Hematopoietic multipotent progenitor cell treated with erythropoietin and hydrocortisone succinate and interleukin-3 and kit ligand, for 17 days (in vitro differentiated cells): Measurements from ENCODE around the gene CCDC159.
A peak's percentile ranks its signal among the peaks of the same experiment; 100 is the strongest.
"Not testable (repeated sequence)": the region's sequence is repeated elsewhere in the genome, so short reads cannot be mapped to it uniquely, and the experiment has no call there.

ENCODE experiments used
- DNase-seq: peaks from one replicate; pipeline ENCODE4 v3.0.0-alpha.2; 2015; ENCODE audit warnings: low spot score

The CCDC159 gene, protein sequence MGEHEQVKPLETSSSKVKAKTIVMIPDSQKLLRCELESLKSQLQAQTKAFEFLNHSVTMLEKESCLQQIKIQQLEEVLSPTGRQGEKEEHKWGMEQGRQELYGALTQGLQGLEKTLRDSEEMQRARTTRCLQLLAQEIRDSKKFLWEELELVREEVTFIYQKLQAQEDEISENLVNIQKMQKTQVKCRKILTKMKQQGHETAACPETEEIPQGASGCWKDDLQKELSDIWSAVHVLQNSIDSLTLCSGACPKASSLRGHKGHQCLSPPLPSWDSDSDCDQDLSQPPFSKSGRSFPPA

DNA sequence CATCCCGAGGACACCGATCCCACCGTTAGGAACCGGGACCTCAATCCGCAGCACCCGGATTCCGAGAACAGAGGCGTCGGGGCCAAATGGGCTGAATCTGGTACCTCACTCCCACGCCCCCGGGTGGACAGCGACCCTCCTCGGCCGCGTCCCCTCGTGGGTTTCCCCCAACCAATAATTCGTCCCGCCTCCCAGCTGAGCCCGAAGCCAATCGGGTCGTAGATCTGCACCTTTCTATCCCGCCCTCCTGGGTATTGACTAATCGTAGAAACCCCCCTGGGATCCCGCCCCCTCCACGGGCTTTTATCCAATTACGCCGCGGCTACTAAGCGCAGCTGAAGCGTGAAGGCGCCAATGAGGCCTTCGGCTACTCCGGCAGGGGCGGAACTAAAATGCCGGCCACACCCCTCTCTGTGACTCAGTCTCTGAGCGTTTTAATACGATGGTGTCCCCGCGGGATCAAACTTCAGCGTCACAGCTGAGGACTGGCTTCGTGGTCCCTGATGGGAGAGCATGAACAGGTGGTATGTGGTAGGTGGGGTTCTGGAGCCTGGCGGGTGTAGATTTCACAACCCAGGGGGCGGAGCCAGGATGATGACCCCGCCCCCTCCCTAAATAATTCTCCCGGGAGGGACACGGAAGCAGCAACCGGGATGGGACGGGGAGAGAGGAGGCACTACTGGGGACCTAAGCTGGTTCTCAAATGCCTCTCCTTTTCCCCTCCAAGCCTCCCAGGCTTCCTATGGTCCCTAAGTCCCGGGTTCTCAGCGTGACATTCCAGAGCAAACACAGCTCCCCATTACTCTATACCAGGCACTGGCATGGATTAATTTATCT is at the start of gene CCDC159, which contains the start of gene TMEM205:
CCDC159 (plus strand) TSS at position 416 of the 837 bp plus-strand sequence; CDS start at position 504, 88 bp downstream.
TMEM205 (minus strand) TSS at position 165 of the 837 bp plus-strand sequence. CDS start 649 bp downstream, outside the sequence.
- peak; percentile 97 for DNase-seq

DNA sequence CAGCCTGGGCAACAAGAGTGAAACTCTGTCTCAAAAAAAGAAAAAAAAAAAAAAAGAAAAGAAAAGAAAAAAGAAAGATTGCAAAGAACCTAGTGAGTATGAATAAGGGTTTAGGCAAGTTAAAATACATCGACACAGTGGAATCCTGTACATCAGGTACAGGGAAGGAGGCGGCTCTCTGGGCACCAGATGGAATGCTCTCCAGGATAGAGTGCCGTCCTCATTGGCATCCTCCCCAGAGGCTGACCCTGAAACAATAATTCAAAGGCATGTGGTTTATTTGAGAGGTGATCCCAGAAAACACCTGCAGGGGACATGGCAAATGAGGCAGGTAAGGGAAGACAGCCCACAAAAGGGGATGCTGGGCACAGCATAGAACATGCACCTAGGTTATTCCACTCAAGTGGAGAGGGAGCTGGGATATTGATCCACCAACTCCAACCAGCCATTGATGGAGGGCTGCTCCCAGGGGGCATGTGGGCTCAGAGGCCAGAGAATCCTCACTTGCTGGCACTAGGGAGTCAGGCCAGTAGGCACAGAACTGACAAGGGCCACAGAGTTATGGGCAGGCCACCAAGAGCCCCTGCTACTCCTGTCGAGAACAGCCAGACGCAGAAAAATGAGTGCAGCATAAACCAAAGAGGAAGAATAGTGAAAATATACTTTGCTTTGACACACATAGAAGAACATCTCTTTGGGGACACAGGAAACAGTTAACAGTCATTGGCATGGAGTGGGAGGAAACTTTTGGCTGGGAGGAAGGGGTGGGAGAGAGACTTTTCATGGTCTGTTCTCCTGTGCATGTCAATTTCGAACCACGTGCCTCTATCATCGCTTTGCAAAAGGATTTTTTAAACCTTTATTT is 46.1 kb upstream of the CCDC159 start:
- DNase-seq: no peak

DNA sequence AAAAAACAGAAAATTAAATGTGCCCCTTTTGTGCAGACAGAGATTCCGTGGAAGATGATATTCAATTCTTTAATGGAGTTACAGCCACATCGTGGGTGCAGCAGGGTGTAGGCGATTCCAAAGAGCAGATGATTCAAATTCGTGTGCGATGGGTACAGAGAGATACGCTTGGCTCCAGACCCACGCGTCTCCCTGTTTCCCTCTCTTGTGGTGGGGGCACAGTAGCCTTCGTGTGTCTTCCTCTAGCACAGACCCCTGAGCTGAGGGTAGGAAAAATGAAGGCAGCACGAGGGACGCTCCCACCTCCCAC is 45.6 kb upstream of the CCDC159 start:
- no peak for DNase-seq

DNA sequence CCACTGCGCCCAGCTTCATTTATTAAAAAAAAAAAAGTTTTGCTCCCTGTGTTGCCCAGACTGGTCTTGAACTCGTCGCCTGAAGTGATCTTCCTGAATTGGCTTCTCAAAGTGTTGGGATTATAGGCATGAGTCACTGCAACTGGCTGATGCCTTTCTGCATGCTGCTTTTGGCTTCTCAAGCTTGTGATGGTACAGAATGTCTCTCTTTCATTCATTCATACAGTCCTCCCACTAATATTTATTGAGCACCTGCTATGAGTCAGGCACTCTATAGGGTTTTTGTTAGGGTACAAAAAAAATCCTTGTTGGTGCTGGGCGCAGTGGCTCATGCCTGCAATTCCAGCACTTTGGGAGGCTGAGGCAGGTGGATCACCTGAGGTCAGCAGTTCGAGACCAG is 41.4 kb upstream of the CCDC159 start:
- no peak for DNase-seq

DNA sequence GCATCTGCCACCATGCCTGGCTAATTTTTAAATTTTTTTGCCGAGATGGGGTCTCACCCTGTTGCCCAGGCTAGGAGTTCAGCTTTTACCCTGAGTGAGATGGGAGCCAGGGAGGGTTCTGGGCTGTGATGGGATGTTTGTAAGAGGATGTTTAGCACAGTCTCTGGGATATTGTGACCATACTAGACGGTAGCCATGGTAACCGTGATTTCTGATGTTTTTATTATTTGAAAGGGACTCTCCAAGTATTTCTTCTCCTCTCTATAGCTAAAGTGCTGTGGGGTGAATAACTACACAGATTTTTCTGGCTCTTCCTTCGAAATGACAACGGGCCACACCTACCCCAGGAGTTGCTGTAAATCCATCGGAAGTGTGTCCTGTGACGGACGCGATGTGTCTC is 40.0 kb upstream of the CCDC159 start:
- DNase-seq: no peak

DNA sequence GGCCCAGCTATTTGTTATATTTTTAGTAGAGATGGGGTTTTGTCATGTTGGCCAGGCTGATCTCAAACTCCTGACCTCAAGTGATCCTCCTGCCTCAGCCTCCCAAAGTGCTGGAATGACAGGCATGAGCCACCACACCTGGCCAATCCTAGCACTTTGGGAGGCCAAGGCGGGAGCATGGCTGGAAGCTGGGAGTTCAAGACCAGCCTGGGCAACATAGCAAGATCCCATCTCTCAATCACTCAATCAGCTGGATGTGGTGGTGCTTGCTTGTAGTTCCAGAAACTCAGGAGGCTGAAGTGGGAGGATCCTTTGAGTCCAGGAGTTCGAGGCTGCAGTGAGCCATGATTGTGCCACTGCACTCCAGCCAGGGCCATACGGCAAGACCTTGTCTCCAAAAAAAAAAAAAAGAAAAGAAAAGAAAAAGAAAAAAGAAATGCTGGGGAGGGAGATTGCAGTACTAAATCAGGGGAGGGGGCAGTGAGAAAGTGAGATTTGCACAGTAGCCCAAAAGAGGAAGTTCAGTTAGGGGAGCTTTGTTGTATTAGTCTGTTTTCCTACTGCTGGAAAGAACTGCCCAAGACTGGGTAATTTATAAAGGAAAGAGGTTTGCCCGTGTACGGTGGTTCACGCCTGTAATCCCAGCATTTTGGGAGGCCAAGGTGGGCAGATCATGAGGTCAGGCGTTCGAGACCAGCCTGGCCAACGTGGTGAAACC is 25.9 kb upstream of the CCDC159 start:
- DNase-seq: not testable (repeated sequence)

DNA sequence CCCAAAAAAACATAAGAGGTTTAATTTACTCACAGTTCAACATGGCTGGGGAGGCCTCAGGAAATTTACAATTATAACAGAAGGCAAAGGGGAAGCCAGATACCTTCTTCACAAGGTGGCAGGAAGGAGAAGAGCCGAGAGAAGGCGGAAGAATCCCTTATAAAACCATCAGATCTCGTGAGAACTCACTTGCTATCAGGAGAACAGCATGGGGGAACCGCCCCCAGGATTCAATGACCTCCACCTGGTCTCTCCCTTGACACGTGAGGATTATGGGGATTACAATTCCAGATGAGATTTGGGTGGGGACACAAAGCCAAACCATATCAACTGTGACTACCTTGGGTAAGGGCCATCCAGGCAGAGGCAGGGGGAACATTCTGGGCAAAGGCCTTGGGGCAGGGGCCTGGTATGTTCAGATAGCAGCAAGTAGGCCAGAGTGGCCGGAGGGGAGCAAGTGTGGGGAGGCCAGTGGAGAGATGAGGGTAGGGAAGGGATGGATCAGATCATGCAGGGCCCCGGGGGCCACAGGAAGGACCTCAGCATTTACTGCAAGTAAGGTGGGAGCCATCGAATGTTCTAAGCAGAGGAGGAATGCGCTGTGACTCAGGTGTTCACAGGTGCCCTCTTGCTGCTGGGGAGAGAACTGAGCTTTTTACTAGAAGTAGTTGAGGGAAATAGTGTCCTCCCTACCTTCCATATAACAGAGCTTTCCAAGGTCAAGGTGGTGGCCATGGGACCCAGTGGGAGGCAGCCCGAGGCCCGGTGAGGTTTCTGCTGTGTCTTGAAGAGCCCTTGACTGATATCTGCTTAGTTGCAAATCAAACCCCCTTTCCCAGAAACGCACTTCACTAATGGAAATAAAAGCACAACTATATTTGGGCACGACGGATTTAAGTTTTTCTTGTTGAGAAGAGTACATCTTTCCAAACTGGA is 24.9 kb upstream of the CCDC159 start:
- no peak for DNase-seq

DNA sequence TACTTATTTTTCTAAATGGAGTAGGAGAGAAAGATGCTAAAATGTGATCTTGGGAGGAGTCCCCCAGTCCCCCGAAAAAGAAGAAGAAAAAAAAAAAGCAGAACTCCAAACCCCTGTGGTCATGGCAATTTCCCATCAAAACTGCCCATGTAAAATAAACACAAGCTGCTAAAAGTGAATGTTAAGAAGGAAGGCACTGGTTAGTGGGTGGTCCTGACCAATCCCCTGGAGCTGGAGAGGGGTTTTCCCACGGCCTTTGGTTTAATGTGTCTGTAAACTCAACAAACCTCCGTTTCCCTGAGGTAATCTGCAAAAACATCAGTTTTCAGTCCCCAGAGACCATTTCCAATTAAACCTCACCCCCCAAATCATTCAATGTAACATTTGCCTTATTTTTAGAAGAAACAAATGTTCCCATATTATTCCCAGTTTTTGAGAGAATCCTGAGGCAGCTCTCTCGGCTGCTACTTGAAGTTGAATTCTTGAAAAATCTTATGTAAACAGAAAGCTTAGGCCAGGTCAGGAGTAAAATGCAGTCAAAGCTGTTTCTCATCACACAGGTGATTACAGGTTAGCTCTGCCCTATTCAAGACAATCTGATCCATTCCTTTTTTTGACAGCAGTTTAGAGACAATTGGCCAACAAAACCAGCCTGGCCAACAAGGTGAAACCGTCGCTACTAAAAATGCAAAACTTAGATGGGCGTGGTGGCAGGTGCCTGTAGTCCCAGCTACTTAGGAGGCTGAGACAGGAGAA is 23.9 kb upstream of the CCDC159 start:
- DNase-seq: no peak

DNA sequence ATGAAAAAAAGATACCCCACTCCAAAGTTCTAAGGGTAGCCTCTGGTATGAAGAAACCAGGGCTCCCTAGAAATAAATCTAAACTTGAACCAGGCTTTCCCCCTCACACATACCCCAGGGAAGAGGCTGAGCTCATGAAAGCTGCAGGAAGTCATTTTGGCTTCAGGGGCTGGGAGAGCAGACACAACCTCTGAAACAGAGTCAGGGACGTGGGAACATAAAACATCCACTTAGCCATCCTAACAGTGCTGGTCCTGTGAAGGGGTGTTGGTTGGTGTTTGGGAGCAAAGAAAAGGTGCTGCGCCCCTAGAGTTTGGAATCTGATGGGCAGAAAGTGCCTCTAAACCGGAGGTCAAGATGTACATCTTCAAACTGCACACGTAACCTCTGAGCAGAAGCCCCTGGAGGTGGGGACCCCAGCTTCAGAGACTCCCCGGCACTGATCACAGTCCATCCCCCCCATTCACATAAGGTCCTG is 22.7 kb upstream of the CCDC159 start:
- no peak for DNase-seq

DNA sequence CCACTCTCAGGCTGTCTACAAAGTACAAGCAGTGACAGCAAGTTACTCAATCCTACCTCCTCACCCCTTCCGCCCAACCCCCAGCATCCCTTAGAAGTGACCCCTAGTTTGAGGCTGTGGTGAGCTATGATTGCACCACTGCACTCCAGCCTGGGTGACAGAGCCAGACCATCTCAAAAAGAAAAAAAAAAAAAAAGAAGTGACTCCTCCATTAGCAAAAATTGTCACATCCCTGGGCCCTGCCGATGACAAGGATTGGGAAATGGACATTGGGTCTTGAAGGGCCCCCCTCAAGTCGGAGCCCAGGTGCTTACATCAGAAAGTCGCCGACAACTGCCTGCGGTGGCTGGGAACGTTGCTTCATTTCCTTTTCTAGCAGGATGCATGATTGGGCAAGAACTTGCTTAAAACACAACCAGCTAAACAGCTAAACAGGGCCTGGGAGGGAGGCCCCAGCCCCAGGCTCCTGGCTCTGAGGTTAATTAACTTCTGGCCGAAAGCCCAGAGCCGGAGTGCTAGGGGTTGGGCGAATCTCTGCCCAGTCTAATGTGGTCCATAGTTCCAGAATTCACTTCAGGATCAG is 22.1 kb upstream of the CCDC159 start:
- DNase-seq: no peak

DNA sequence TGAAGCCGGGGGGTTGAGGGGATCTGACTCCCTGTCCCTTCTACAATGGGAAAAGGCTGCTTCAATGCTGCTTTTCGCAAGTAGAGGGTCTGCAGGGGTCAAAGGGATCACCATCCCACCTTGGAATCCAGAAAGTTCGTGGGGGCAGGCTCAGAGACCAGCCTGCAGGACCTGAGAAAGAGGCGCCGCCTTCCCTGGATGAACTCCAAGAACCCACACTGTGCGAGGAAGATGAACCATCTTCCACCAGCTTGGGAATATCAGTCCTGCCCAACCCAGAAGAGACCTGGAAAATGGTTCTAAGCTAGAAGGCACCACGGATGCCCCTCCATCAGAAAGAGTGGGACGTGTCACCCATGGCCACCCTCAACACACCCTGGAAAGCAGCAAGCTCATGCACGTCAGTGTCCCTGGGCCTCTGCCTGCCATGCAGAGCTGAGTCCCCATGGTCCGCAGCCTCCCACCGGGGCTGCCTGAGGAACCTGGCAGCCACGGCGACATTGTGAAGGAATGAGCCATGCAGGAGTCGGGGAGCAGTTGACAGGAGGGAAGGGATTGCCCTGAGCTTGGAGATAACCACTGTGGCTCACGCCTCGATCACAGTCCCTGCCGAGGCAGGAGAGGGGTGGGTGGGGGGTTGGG is 21.4 kb upstream of the CCDC159 start:
- no peak for DNase-seq

DNA sequence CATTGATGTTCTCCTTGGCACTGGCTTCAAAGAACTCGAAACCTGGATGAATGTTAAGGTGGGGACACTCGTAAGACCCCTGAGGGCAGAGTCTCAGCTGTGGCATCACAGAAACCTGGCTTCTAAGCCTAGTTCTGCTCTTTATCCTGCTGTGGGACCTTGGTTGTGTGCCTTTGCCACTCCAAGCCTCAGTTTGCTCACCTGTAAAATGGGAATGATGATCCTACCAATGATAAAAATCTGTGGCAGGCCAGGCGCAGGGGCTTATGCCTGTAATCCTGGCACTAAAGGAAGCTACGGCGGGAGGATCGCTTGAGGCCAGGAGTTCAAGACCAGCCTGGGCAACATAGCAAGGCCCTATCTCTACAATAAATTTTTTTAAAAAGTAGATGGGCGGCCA is 20.8 kb upstream of the CCDC159 start:
- DNase-seq: no peak

DNA sequence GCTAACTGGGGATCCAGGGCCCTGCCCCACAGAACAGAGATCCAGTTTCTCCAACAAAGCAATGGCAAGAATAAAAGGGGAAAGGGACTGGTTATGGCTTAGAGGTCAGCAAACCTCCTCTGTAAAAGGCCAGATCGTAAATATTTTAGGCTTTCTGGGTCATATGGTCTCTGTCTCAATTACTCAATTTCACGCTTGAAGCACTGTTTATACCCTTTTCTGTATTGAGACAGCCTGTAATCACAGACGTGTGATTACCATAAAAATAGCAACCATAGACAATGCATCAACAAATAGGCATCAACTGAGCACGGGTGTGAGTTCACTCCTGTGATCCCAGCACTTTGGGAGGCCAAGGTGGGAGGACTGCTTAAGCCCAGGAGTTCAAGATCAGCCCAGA is 16.2 kb upstream of the CCDC159 start:
- DNase-seq: no peak

DNA sequence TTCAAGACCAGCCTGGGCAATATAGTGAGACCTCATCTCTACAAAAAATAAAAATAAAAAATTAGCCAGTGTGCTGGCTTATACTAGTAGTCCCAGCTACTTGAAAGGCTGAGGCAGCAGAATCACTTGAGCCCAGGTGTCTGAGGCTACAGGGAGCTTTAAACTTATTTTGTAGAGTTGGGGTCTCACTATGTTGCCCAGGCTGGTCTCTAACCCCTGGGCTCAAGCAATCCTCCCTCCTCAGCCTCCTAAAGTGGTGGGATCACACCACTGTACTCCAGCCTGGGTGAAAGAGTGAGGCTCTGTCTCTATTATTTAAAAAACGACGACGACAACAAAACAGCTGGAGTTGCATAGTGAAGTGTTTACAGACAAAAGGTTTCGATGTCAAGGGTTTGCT is 14.8 kb upstream of the CCDC159 start:
- no peak for DNase-seq

DNA sequence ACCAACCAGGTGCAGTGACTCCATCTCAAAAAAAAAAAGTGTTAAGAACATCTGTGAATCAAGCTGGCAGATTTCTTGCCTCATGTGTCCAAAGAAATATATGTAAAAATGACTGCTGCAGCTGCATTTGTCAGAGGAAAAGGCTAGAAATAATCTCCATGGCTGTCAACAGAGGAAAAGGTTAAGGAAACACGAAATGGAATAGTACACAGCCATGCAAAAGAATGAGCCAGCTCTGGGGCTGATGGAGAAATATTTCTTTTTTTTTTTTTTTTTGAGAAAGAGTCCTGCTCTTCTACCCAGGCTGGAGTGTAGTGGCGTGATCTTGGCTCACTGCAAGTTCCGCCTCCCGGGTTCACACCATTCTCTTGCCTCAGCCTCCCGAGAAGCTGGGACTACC is 13.5 kb upstream of the CCDC159 start:
- no peak for DNase-seq

DNA sequence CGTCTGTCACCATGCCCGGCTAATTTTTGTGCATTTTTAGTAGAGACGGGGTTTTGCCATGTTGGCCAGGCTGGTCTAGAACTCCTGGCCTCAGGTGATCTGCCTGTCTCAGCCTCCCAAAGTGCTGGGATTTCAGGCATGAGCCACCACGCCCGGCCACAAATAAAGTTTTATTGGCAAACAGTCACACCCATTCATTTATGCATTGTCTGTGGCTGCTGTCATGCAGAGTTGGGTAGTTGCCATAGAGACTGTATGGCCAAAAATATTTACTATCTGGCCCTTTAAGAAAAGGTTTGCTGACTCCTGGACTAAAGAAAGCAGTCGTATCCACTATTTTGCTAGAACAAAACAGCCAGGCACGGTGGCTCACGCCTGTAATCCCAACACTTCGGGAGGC is 12.5 kb upstream of the CCDC159 start:
- DNase-seq: not testable (repeated sequence)

DNA sequence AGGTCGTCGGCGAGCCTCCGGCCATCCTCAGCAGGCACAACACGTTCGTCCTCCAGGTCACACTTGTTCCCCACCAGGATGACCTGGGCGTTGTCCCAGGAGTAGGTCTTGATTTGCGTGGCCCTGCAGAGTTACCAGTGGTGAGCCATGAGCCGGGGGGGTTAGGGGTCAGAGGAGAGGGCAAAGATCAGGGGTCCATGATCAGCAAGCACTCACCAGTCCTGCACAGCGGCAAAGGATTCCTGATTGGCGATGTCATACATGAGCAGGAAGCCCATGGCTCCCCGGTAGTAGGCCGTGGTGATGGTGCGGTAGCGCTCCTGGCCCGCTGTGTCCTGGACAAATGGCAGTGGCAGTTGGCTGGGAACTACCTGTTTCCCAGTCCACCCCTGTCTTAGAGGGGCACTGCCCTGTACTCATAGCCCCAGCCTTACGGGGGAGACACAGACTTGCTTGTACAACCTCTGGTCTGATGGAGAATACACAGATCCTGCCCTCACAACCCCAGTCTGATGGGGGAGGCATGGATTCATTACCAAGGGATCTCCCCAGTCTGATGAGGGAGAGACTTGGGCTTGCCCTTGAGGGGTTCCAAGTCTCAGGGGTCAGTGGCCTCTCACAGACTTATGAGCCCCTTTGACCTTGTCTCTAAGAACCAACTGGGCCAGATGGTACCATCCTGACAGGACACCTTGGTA is 10.7 kb upstream of the CCDC159 start:
- DNase-seq: no peak

DNA sequence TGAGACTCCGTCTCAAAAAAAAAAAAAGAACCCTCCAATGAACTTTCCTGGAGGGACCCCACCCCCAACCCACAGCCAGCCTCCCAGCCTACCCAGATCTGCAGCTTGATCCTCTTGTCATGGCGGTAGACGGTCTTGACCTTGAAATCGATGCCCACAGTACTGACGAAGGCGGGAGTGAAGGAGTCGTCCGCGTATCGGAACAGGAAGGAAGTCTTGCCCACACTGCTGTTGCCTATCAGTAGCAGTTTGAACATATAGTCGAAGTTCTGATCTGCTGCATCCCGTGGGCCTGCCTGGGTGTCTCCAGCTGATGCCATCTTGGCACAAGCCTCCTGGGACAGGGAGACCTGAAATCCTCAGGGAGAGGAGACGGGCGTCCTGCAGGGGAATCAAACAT is 9.2 kb upstream of the CCDC159 start:
- DNase-seq: no peak
